ENCODE results near the gene TMEM143. TPM values are rescaled to one million over a fixed set of nuclear protein-coding genes. Genes with fewer than 3 reads are reported as not detected.
"Not testable (repeated sequence)": the region's sequence is repeated elsewhere in the genome, so short reads cannot be mapped to it uniquely, and the experiment has no call there.

The TMEM143 gene
- total RNA-seq, 1 donor from 2014 or later: 10.2 TPM

DNA sequence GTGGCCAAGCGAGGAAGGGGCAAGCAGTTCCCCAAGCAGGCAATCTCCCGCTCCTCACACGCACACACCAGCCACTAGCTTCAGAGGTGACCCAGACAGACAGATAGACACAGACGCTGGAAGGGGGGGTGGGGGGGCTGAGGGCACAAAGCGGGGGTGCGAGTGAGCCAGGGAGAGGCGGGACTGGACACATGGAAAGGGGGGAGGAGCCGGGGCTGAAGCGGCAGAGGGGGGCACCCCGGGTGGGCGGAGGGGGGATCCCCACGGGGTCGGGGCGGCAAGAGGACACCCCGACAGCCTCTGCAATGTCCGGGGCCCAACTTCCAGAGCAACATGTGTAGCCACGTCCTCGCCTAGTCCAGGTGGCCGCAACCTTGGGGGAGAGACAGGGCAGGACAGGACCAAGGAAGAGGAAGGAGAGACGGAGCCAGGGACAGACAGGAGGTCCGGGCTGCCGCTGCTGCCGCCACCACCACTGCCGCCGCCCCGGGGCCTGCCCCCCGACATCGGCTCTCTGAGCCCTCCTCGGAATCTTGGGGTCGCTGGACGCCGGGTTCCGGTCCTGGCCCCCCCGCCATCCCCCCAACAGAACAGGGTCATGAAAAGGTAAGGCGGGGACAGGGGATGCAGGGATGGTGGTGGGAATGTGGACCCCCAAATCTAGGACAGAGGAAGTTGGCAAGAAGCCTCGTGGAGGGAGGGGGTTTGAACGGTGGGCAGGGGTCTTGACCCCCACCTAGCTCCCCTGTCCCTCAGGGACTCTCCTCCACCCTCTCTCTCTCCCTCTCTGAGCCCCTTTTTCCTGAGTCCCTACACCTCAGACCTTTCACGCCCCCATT is 30.8 kb upstream of the TMEM143 start:
- intact Hi-C loops (cut with micrococcal nuclease): loop anchor here (5.0 kb wide), 2 partner anchors 62 to 118 kb away; partner anchors contain the start of gene LMTK3
- H3K9me3 Mint-ChIP-seq: peaks cover 2% of the 10 kb centered on the region
- ATAC-seq (ENCODE audit: low read depth) (no peak), DNase-seq (no peak)
- ChIA-PET CTCF (interaction anchor here (1.3 kb wide), 1 partner anchor 54 kb away, joined by 3 read pairs; no protein-coding TSS in a partner anchor), POLR2A (interaction anchor here (0.5 to 1.4 kb wide), 6 partner anchors 19 to 1503 kb away, joined by 3 to 4 read pairs (median 4); partner anchors contain the start of genes SYNGR4 and TMEM143)
- TF ChIP-seq, protein P1, sequence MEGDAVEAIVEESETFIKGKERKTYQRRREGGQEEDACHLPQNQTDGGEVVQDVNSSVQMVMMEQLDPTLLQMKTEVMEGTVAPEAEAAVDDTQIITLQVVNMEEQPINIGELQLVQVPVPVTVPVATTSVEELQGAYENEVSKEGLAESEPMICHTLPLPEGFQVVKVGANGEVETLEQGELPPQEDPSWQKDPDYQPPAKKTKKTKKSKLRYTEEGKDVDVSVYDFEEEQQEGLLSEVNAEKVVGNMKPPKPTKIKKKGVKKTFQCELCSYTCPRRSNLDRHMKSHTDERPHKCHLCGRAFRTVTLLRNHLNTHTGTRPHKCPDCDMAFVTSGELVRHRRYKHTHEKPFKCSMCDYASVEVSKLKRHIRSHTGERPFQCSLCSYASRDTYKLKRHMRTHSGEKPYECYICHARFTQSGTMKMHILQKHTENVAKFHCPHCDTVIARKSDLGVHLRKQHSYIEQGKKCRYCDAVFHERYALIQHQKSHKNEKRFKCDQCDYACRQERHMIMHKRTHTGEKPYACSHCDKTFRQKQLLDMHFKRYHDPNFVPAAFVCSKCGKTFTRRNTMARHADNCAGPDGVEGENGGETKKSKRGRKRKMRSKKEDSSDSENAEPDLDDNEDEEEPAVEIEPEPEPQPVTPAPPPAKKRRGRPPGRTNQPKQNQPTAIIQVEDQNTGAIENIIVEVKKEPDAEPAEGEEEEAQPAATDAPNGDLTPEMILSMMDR (IDR thresholded peaks at IDR 0.05): no peak
- peak overlapping the region; percentile 83 for H3K4me3 Mint-ChIP-seq
- H3K27ac Mint-ChIP-seq: no peak overlapping the region
- peaks cover 26% of the 10 kb centered on the region for H3K27me3 Mint-ChIP-seq
- H3K36me3 Mint-ChIP-seq (ENCODE audit: low read depth): peaks cover 5% of the 10 kb centered on the region
- H3K4me1 Mint-ChIP-seq: peaks cover 48% of the 10 kb centered on the region

GRCh38 chr19:48393559-48394330 is 30.0 kb upstream of the TMEM143 start, which contains the start of gene GRIN2D:
Gene GRIN2D (plus strand): TSS chr19:48393668. CDS start chr19:48398393, 4,725 bp downstream.
- Mint-ChIP-seq H3K4me1 (peaks cover 45% of the 10 kb centered on the region), H3K27me3 (peaks cover 26% of the 10 kb centered on the region), H3K4me3 (peak within 1 kb of the TSS; percentile 83), H3K36me3 (ENCODE audit: low read depth) (peaks cover 11% of the 10 kb centered on the region), H3K9me3 (no peaks in the 10 kb centered on the region), H3K27ac (no peak within 1 kb of the TSS)
- POLR2A ChIA-PET: interaction anchor here (0.5 to 1.0 kb wide), 7 partner anchors 8 to 1504 kb away, joined by 3 to 6 read pairs (median 3); partner anchors contain the start of gene GRWD1
- CTCF ChIA-PET: interaction anchor here (1.3 kb wide), 1 partner anchor 55 kb away, joined by 3 read pairs; no protein-coding TSS in a partner anchor
- TF ChIP-seq, protein P1 (IDR thresholded peaks at IDR 0.05): no peak
- ATAC-seq (ENCODE audit: low read depth) (no peak), DNase-seq (peak; percentile 35)
- intact Hi-C loops (cut with micrococcal nuclease): loop anchor here (5.0 kb wide), 2 partner anchors 61 to 119 kb away; partner anchors contain the start of gene LMTK3

DNA sequence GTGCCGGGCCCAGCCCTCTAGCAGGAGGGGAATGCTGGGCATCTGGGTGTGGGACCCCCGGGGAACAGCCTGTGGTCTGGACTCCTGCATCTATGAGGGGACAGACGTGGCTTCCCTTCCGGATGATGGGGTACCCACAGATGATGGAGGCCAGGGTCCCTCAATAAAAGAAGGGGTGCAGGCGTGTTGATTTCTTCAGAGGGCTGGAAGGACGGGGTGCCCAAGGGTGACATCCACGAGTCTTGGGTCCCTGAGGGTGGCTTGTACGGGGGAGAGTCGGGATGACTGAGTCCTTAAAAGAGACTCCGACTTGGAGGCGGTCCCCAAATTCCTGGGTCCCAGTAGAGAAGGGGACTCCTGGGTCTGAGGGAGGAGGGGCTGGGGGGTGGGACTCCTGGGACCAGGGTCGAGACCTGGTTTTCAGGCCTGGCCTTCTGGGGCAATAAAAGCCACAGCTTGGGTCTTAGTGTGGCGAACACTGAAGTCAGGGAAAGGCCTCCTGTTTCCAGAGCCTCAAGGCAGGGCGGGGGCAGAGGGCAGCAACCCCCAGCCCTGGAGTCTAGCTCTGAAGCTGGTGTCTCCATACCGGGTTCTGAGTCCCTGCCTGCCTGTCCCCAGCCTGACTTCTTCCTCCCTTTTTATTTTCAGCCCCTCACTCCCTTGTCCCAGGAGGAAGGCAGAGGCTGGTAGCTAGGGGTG is 29.3 kb upstream of the TMEM143 start:
- Mint-ChIP-seq H3K9me3 (no peaks in the 10 kb centered on the region), H3K27ac (no peak overlapping the region), H3K27me3 (peaks cover 26% of the 10 kb centered on the region), H3K36me3 (ENCODE audit: low read depth) (peaks cover 18% of the 10 kb centered on the region), H3K4me3 (peak overlapping the region; percentile 70), H3K4me1 (peaks cover 44% of the 10 kb centered on the region)
- no peak for ATAC-seq (ENCODE audit: low read depth)
- TF ChIP-seq, protein P1 (IDR thresholded peaks at IDR 0.05): no peak
- DNase-seq: no peak
- POLR2A ChIA-PET: interaction anchor here (0.6 to 1.0 kb wide), 5 partner anchors 9 to 734 kb away, joined by 3 to 6 read pairs (median 3); partner anchors contain the start of gene GRWD1
- intact Hi-C loops (cut with micrococcal nuclease): loop anchor here (5.0 kb wide), 2 partner anchors 61 to 119 kb away; partner anchors contain the start of gene LMTK3
- CTCF ChIA-PET: no interaction called here

DNA sequence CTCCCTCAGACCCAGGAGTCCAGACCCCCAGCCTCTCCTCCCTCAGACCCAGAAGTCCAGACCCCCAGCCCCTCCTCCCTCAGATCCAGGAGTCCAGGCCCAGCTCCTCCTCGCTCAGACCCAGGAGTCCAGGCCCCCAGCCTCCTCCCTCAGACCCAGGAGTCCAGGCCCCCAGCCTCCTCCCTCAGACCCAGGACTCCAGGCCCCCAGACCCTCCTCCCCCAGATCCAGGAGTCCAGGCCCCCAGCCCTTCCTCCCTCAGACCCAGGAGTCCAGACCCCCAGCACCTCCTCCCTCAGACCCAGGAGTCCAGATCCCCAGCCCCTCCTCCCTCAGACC is 28.2 kb upstream of the TMEM143 start:
- H3K27ac Mint-ChIP-seq; DNase-seq; ATAC-seq (ENCODE audit: low read depth); H3K9me3 Mint-ChIP-seq: not testable (repeated sequence)
- POLR2A ChIA-PET: interaction anchor here (0.7 to 2.1 kb wide), 11 partner anchors 8 to 227 kb away, joined by 3 to 30 read pairs (median 5); partner anchors contain the start of genes GRWD1, RPL18, SPHK2 and SYNGR4
- Mint-ChIP-seq H3K4me3 (peak overlapping the region; percentile 96), H3K27me3 (peaks cover 19% of the 10 kb centered on the region), H3K4me1 (peaks cover 35% of the 10 kb centered on the region), H3K36me3 (ENCODE audit: low read depth) (peaks cover 25% of the 10 kb centered on the region)
- intact Hi-C loops (cut with micrococcal nuclease): loop anchor here (5.0 kb wide), 2 partner anchors 60 to 120 kb away; partner anchors contain the start of gene LMTK3
- CTCF ChIA-PET: interaction anchor here (0.8 to 2.2 kb wide), 15 partner anchors 9 to 219 kb away, joined by 3 to 22 read pairs (median 5); partner anchors contain the start of genes SYNGR4 and TMEM143

Measured in activated B cell treated with CpG ODN at 0.5 μM for 24 hours (primary cell).